HL-60 (cell line): ENCODE measurements around the gene SRPX2.
A peak's percentile ranks its signal among the peaks of the same experiment; 100 is the strongest.

Experiments
- DNase-seq, 2 experiments: peaks; one replicate each; pipeline ENCODE4 v3.0.0-alpha.2; 2010 to 2020; ENCODE audit warnings: low read depth in 1 of 2, low spot score in 1 of 2
- H3K27ac ChIP-seq: fragments of 250-450 bp; sonication (Bioruptor Pico); replicated peaks from 2 replicates; pipeline ENCODE4 v1.5.1; 2020; ENCODE audit warnings: mild to moderate bottlenecking, moderate library complexity
- H3K27me3 ChIP-seq: fragments of 250-450 bp; sonication (Bioruptor Pico); 2 replicates; pipeline ENCODE4 v1.5.1; 2021; ENCODE audit warnings: mild to moderate bottlenecking, moderate library complexity; ENCODE audit not compliant: insufficient read depth, poor library complexity, severe bottlenecking
- H3K4me3 ChIP-seq: replicated peaks from 2 replicates; pipeline ENCODE4 v1.5.1; 2011; ENCODE audit warnings: mild to moderate bottlenecking, control low read depth, low read length; ENCODE audit not compliant: insufficient read depth
- GABPA ChIP-seq: IDR thresholded peaks from 2 replicates; pipeline ENCODE4 v1.6.1; 2012; ENCODE audit warnings: low read depth
- POLR2AphosphoS5 ChIP-seq: IDR thresholded peaks from 2 replicates; pipeline ENCODE4 v1.6.1; 2012; ENCODE audit warnings: low read depth
- SPI1 ChIP-seq: IDR thresholded peaks from 2 replicates; pipeline ENCODE4 v1.6.1; 2012; ENCODE audit warnings: low read depth, mild to moderate bottlenecking, borderline replicate concordance
- TF ChIP-seq, protein P1 (sequence below): IDR thresholded peaks from one replicate; pipeline ENCODE4 v1.5.1; 2011; ENCODE audit warnings: low read length, control low read depth, inconsistent platforms; ENCODE audit not compliant: insufficient read depth
- TF ChIP-seq, protein P2 (sequence below): IDR thresholded peaks from 2 replicates; pipeline ENCODE4 v1.6.1; 2012; ENCODE audit warnings: low read depth; ENCODE audit not compliant: insufficient replicate concordance

SRPX2 gene

DNA sequence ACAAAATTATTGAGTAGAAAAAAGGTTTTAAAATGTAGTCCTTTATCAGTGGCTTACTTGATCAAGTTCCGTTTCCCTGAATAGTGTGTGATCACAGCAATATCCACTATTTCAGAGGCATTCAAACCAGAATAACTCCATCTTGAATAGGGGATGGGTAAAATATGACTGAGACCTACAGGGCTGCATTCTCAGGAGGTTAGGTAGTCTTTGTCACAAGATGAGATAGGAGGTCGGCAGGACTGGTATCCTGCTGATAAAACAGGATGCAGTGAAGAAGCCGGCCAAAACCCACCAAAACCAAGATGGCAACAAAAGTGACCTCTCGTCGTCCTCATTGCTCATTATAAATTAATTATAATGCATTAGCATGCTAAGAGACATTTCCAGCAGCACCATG lies 32.0 kb upstream of the SRPX2 start:
- DNase-seq, result no peak
- TF ChIP-seq, protein P1, sequence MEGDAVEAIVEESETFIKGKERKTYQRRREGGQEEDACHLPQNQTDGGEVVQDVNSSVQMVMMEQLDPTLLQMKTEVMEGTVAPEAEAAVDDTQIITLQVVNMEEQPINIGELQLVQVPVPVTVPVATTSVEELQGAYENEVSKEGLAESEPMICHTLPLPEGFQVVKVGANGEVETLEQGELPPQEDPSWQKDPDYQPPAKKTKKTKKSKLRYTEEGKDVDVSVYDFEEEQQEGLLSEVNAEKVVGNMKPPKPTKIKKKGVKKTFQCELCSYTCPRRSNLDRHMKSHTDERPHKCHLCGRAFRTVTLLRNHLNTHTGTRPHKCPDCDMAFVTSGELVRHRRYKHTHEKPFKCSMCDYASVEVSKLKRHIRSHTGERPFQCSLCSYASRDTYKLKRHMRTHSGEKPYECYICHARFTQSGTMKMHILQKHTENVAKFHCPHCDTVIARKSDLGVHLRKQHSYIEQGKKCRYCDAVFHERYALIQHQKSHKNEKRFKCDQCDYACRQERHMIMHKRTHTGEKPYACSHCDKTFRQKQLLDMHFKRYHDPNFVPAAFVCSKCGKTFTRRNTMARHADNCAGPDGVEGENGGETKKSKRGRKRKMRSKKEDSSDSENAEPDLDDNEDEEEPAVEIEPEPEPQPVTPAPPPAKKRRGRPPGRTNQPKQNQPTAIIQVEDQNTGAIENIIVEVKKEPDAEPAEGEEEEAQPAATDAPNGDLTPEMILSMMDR, result no peak
- TF ChIP-seq, protein P2, sequence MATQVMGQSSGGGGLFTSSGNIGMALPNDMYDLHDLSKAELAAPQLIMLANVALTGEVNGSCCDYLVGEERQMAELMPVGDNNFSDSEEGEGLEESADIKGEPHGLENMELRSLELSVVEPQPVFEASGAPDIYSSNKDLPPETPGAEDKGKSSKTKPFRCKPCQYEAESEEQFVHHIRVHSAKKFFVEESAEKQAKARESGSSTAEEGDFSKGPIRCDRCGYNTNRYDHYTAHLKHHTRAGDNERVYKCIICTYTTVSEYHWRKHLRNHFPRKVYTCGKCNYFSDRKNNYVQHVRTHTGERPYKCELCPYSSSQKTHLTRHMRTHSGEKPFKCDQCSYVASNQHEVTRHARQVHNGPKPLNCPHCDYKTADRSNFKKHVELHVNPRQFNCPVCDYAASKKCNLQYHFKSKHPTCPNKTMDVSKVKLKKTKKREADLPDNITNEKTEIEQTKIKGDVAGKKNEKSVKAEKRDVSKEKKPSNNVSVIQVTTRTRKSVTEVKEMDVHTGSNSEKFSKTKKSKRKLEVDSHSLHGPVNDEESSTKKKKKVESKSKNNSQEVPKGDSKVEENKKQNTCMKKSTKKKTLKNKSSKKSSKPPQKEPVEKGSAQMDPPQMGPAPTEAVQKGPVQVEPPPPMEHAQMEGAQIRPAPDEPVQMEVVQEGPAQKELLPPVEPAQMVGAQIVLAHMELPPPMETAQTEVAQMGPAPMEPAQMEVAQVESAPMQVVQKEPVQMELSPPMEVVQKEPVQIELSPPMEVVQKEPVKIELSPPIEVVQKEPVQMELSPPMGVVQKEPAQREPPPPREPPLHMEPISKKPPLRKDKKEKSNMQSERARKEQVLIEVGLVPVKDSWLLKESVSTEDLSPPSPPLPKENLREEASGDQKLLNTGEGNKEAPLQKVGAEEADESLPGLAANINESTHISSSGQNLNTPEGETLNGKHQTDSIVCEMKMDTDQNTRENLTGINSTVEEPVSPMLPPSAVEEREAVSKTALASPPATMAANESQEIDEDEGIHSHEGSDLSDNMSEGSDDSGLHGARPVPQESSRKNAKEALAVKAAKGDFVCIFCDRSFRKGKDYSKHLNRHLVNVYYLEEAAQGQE, result no peak
- TF ChIP-seq SPI1, result no peak
- TF ChIP-seq POLR2AphosphoS5, result no peak
- no peak for TF ChIP-seq GABPA
- Histone ChIP-seq H3K27ac (no peak overlapping the region), H3K27me3 (peaks cover 9% of the 10 kb centered on the region), H3K4me3 (no peak overlapping the region)

DNA sequence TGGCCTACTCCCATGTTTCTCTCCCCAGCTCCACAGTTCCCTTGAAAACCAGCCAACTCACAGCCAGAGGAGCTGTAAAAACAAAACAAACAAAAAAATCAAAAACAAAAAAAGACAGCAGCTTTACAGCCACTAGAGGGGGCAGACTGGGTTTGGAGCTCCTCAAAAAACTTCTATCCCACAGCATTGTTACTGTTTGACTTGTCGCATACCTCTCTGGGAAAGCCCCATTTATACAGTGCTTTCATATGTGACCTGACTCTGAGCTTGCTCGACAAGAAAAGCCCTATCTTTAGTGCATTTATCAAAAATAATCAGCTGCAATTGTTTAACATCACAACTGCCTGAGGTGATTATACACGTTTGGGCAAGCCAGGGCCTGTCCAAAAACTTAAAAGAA lies 29.0 kb upstream of the SRPX2 start:
- TF ChIP-seq GABPA (no peak), SPI1 (no peak), POLR2AphosphoS5 (no peak)
- TF ChIP-seq, protein P1, result no peak
- TF ChIP-seq, protein P2, result no peak
- H3K4me3 ChIP-seq, result no peak overlapping the region
- peaks cover 6% of the 10 kb centered on the region for H3K27me3 ChIP-seq
- DNase-seq, result peak in 1 of 2 experiments; percentile 1
- no peak overlapping the region for H3K27ac ChIP-seq

DNA sequence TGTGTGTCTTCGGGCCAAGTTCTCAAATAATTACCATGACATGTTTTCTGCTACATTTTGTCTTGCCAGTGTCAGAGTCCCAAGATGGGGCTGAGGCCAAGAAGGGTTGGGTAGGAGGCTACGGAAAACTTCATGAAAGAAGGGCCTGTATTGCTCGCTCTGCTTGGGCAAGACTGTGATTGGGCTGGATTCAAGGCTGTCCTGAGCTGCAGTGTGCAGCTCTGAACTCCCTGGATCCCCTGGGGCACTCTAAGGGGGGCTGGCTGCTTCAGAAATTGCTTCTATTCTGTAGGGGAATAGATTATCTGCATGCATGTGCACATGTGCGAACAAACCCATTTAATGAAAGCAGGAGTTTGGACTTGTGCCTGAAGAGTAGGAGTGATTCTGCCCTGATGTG lies 21.0 kb upstream of the SRPX2 start:
- Histone ChIP-seq H3K27me3 (peaks cover under 1% of the 10 kb centered on the region), H3K4me3 (no peak overlapping the region), H3K27ac (no peak overlapping the region)
- TF ChIP-seq POLR2AphosphoS5, result no peak
- TF ChIP-seq, protein P1, result no peak
- TF ChIP-seq, protein P2, result no peak
- TF ChIP-seq GABPA, result no peak
- no peak for TF ChIP-seq SPI1
- DNase-seq, result no peak
